GM23338 (cell line): ENCODE results near the gene ODF4. TPM values are rescaled to one million over a fixed set of nuclear protein-coding genes. Genes with fewer than 3 reads are reported as not detected.

ENCODE experiments used
- ATAC-seq: fragments of 200-7000 bp; cut with Tn5 transposase; 3 replicates; pipeline ENCODE4 v1.9.1; 2020
- DNase-seq: peaks from one replicate; pipeline ENCODE4 v3.0.0-alpha.2; 2015; ENCODE audit warnings: low spot score
- H2AFZ ChIP-seq: fragments of 200-600 bp; sonication (generic); 2 replicates; pipeline ENCODE4 v1.8.0; 2016; ENCODE audit warnings: antibody characterized with exemption, mild to moderate bottlenecking, moderate library complexity
- H3F3A ChIP-seq: fragments of 200-600 bp; sonication (generic); replicated peaks from 2 replicates; pipeline ENCODE4 v1.8.0; 2017; ENCODE audit warnings: antibody characterized with exemption, mixed run types, low read depth
- H3K27ac ChIP-seq: fragments of 200-600 bp; sonication (generic); 2 replicates; pipeline ENCODE4 v1.6.1; 2016; ENCODE audit warnings: low read depth
- H3K27me3 ChIP-seq: fragments of 200-600 bp; sonication (generic); 2 replicates; pipeline ENCODE4 v1.8.0; 2016; ENCODE audit warnings: mild to moderate bottlenecking, mixed run types, moderate library complexity; ENCODE audit not compliant: insufficient read depth
- H3K36me3 ChIP-seq: fragments of 200-600 bp; sonication (generic); 2 replicates; pipeline ENCODE4 v1.8.0; 2016; ENCODE audit warnings: mild to moderate bottlenecking; ENCODE audit not compliant: insufficient read depth
- H3K4me1 ChIP-seq: fragments of 200-600 bp; sonication (generic); 2 replicates; pipeline ENCODE4 v1.8.0; 2016; ENCODE audit warnings: mild to moderate bottlenecking, moderate library complexity; ENCODE audit not compliant: insufficient read depth
- H3K4me2 ChIP-seq: fragments of 200-600 bp; sonication (generic); 2 replicates; pipeline ENCODE4 v1.7.1; 2017; ENCODE audit warnings: mixed run types
- H3K4me3 ChIP-seq: fragments of 200-600 bp; sonication (generic); 2 replicates; pipeline ENCODE4 v1.6.1; 2016; ENCODE audit warnings: mixed run types
- H3K79me2 ChIP-seq: fragments of 200-600 bp; sonication (generic); replicated peaks from 2 replicates; pipeline ENCODE4 v1.8.0; 2017; ENCODE audit warnings: mild to moderate bottlenecking; ENCODE audit not compliant: insufficient read depth
- H3K9me2 ChIP-seq: fragments of 200-600 bp; sonication (generic); 2 replicates; pipeline ENCODE4 v1.8.0; 2017; ENCODE audit not compliant: insufficient read depth
- H4K20me1 ChIP-seq: fragments of 200-600 bp; sonication (generic); replicated peaks from 2 replicates; pipeline ENCODE4 v1.8.0; 2017; ENCODE audit warnings: mild to moderate bottlenecking; ENCODE audit not compliant: insufficient read depth
- H3K27ac Mint-ChIP-seq: 2 replicates; pipeline ENCODE4 v1.8.0; 2020; ENCODE audit warnings: inconsistent platforms, mild to moderate bottlenecking, moderate library complexity, mixed read lengths
- H3K27me3 Mint-ChIP-seq: 3 replicates; pipeline ENCODE4 v1.8.0; 2022; ENCODE audit warnings: low read depth, mild to moderate bottlenecking, moderate library complexity, mixed read lengths, inconsistent platforms; ENCODE audit not compliant: insufficient read depth, poor library complexity
- H3K36me3 Mint-ChIP-seq: 3 replicates; pipeline ENCODE4 v1.8.0; 2021; ENCODE audit warnings: low read depth, mild to moderate bottlenecking, inconsistent platforms, moderate library complexity, mixed read lengths
- H3K4me1 Mint-ChIP-seq: 3 replicates; pipeline ENCODE4 v1.8.0; 2020; ENCODE audit warnings: mild to moderate bottlenecking, inconsistent platforms, mixed read lengths
- H3K4me3 Mint-ChIP-seq: 3 replicates; pipeline ENCODE4 v1.8.0; 2021; ENCODE audit warnings: moderate library complexity, mild to moderate bottlenecking, inconsistent platforms, mixed read lengths
- H3K9me3 Mint-ChIP-seq: 3 replicates; pipeline ENCODE4 v1.8.0; 2020; ENCODE audit warnings: moderate library complexity, mild to moderate bottlenecking, inconsistent platforms, mixed read lengths
- JUNB ChIP-seq: IDR thresholded peaks from one replicate; pipeline ENCODE4 v1.6.1; 2016; ENCODE audit warnings: antibody characterized with exemption; ENCODE audit not compliant: unreplicated experiment
- polyA plus RNA-seq: library from polyadenylated mRNA; unstranded; fragments of >200 nt; fragmentation: Nextera tagmentation; extraction: Ambion mirVana; gene quantifications from 2 replicates; pipeline ENCODE4 v1.2.1, GENCODE V29; 2016
- total RNA-seq: library from RNA; depleted of rRNA; stranded (reverse); fragments of >200 nt; shearing (Covaris generic); gene quantifications from 2 replicates; pipeline ENCODE4 v1.2.3, GENCODE V29; 2014
- TF ChIP-seq, protein P1 (sequence below): fragments of 250-450 bp; sonication (Bioruptor Pico); IDR thresholded peaks from 2 replicates; pipeline ENCODE4 v1.5.0; 2020; ENCODE audit warnings: mild to moderate bottlenecking, moderate library complexity
- TF ChIP-seq, protein P2 (sequence below): IDR thresholded peaks from one replicate; pipeline ENCODE4 v1.6.1; 2018; ENCODE audit warnings: antibody characterized with exemption; ENCODE audit not compliant: unreplicated experiment

Gene ODF4
- total and polyA plus RNA-seq, 2 experiments from 2014 or later: not detected

DNA sequence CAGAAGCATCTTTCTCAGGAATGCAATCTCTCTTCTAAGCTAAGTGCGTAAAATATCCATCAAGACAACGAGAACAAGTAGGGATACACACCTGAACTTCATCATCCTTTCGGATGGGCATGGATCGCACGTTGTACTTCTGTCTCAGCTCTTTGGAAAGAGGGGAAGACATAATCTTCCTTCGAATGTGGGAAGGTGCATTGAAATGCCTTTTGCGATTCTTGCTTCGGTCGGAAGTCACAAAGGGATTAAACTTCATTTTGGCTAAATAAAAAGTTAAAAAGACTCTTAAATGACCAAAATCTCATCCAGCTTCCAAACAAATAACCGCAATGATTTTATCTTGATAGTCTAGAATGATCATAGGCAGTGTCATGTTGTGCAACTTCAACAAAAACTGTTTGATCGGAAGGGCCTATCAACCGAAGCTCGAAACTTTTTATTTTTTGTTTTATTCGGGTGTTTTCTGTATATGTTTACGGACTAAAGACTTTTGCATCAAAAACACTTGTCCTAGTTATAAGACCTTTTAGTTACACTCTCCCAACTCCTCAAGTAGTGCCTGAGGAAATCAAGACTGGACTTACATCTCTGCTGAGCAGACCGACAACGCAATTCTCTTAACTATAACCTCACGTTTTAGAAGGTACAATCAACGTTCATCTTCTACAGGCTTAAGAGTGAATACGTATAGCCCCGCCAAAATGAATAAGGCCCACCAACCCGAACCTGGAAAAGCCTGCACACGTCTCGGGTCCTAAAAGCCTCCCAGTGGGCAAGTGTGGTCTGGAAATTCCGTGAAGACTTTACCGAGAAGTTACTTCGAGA, 42.6 kb downstream of the ODF4 start:
- Mint-ChIP-seq H3K4me3 (peak overlapping the region; percentile 100), H3K9me3 (peaks cover 3% of the 10 kb centered on the region; the same call in 1 of the 3 replicates), H3K36me3 (peaks cover 64% of the 10 kb centered on the region), H3K27me3 (peaks cover 15% of the 10 kb centered on the region), H3K4me1 (peaks cover 39% of the 10 kb centered on the region), H3K27ac (peak overlapping the region; percentile 100)
- Histone ChIP-seq H3K27me3 (no peaks in the 10 kb centered on the region), H3K9me2 (no peaks in the 10 kb centered on the region), H3K4me3 (peak overlapping the region; percentile 93), H3K36me3 (peaks cover 49% of the 10 kb centered on the region), H3F3A (peaks cover 53% of the 10 kb centered on the region), H3K4me2 (peak overlapping the region; percentile 85), H2AFZ (no peak overlapping the region), H4K20me1 (peaks cover 32% of the 10 kb centered on the region), H3K27ac (peak overlapping the region; percentile 99), H3K79me2 (peaks cover 46% of the 10 kb centered on the region), H3K4me1 (peaks cover 29% of the 10 kb centered on the region)
- DNase-seq: no peak
- ATAC-seq: no peak
- TF ChIP-seq, protein P1, sequence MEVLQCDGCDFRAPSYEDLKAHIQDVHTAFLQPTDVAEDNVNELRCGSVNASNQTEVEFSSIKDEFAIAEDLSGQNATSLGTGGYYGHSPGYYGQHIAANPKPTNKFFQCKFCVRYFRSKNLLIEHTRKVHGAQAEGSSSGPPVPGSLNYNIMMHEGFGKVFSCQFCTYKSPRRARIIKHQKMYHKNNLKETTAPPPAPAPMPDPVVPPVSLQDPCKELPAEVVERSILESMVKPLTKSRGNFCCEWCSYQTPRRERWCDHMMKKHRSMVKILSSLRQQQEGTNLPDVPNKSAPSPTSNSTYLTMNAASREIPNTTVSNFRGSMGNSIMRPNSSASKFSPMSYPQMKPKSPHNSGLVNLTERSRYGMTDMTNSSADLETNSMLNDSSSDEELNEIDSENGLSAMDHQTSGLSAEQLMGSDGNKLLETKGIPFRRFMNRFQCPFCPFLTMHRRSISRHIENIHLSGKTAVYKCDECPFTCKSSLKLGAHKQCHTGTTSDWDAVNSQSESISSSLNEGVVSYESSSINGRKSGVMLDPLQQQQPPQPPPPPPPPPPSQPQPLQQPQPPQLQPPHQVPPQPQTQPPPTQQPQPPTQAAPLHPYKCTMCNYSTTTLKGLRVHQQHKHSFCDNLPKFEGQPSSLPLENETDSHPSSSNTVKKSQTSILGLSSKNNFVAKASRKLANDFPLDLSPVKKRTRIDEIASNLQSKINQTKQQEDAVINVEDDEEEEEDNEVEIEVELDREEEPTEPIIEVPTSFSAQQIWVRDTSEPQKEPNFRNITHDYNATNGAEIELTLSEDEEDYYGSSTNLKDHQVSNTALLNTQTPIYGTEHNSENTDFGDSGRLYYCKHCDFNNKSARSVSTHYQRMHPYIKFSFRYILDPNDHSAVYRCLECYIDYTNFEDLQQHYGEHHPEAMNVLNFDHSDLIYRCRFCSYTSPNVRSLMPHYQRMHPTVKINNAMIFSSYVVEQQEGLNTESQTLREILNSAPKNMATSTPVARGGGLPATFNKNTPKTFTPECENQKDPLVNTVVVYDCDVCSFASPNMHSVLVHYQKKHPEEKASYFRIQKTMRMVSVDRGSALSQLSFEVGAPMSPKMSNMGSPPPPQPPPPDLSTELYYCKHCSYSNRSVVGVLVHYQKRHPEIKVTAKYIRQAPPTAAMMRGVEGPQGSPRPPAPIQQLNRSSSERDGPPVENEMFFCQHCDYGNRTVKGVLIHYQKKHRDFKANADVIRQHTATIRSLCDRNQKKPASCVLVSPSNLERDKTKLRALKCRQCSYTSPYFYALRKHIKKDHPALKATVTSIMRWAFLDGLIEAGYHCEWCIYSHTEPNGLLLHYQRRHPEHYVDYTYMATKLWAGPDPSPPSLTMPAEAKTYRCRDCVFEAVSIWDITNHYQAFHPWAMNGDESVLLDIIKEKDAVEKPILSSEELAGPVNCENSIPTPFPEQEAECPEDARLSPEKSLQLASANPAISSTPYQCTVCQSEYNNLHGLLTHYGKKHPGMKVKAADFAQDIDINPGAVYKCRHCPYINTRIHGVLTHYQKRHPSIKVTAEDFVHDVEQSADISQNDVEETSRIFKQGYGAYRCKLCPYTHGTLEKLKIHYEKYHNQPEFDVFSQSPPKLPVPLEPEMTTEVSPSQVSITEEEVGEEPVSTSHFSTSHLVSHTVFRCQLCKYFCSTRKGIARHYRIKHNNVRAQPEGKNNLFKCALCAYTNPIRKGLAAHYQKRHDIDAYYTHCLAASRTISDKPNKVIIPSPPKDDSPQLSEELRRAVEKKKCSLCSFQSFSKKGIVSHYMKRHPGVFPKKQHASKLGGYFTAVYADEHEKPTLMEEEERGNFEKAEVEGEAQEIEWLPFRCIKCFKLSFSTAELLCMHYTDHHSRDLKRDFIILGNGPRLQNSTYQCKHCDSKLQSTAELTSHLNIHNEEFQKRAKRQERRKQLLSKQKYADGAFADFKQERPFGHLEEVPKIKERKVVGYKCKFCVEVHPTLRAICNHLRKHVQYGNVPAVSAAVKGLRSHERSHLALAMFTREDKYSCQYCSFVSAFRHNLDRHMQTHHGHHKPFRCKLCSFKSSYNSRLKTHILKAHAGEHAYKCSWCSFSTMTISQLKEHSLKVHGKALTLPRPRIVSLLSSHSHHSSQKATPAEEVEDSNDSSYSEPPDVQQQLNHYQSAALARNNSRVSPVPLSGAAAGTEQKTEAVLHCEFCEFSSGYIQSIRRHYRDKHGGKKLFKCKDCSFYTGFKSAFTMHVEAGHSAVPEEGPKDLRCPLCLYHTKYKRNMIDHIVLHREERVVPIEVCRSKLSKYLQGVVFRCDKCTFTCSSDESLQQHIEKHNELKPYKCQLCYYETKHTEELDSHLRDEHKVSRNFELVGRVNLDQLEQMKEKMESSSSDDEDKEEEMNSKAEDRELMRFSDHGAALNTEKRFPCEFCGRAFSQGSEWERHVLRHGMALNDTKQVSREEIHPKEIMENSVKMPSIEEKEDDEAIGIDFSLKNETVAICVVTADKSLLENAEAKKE: no peak
- TF ChIP-seq JUNB: no peak
- TF ChIP-seq, protein P2, sequence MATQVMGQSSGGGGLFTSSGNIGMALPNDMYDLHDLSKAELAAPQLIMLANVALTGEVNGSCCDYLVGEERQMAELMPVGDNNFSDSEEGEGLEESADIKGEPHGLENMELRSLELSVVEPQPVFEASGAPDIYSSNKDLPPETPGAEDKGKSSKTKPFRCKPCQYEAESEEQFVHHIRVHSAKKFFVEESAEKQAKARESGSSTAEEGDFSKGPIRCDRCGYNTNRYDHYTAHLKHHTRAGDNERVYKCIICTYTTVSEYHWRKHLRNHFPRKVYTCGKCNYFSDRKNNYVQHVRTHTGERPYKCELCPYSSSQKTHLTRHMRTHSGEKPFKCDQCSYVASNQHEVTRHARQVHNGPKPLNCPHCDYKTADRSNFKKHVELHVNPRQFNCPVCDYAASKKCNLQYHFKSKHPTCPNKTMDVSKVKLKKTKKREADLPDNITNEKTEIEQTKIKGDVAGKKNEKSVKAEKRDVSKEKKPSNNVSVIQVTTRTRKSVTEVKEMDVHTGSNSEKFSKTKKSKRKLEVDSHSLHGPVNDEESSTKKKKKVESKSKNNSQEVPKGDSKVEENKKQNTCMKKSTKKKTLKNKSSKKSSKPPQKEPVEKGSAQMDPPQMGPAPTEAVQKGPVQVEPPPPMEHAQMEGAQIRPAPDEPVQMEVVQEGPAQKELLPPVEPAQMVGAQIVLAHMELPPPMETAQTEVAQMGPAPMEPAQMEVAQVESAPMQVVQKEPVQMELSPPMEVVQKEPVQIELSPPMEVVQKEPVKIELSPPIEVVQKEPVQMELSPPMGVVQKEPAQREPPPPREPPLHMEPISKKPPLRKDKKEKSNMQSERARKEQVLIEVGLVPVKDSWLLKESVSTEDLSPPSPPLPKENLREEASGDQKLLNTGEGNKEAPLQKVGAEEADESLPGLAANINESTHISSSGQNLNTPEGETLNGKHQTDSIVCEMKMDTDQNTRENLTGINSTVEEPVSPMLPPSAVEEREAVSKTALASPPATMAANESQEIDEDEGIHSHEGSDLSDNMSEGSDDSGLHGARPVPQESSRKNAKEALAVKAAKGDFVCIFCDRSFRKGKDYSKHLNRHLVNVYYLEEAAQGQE: no peak
